ENCODE results near the gene ACKR3. TPM values are rescaled to one million over a fixed set of nuclear protein-coding genes. Genes with fewer than 3 reads are reported as not detected.

ACKR3 gene
- total and polyA plus RNA-seq, 2 experiments from 2014 or later: 1.0 to 3.0 TPM

- Histone ChIP-seq H3K4me2 (no peak overlapping the region), H4K20me1 (replicated peaks; ENCODE audit: insufficient read depth) (no peaks in the 10 kb centered on the region), H2AFZ (no peak overlapping the region), H3K27me3 (ENCODE audit: insufficient read depth) (no peaks in the 10 kb centered on the region), H3K79me2 (replicated peaks; ENCODE audit: insufficient read depth) (no peaks in the 10 kb centered on the region), H3K9me2 (ENCODE audit: insufficient read depth) (peaks cover 5% of the 10 kb centered on the region; the same call in 1 of the 2 replicates), H3F3A (replicated peaks; ENCODE audit: low read depth) (peaks cover 4% of the 10 kb centered on the region; the same call in 1 of the 2 replicates), H3K27ac (ENCODE audit: low read depth) (no peak overlapping the region), H3K4me1 (ENCODE audit: insufficient read depth) (no peaks in the 10 kb centered on the region), H3K4me3 (no peak overlapping the region), H3K36me3 (ENCODE audit: insufficient read depth) (no peaks in the 10 kb centered on the region)
- DNase-seq (ENCODE audit: low spot score) (no peak), ATAC-seq (no peak)
- H3K36me3 Mint-ChIP-seq (ENCODE audit: low read depth): no peaks in the 10 kb centered on the region
- H3K4me1 Mint-ChIP-seq: no peaks in the 10 kb centered on the region
- TF ChIP-seq NANOG (IDR thresholded peaks at IDR 0.05; ENCODE audit: borderline replicate concordance): no peak
- no peak for TF ChIP-seq POLR2AphosphoS5 (IDR thresholded peaks at IDR 0.05; ENCODE audit: low read depth)
- TF ChIP-seq, protein P1, sequence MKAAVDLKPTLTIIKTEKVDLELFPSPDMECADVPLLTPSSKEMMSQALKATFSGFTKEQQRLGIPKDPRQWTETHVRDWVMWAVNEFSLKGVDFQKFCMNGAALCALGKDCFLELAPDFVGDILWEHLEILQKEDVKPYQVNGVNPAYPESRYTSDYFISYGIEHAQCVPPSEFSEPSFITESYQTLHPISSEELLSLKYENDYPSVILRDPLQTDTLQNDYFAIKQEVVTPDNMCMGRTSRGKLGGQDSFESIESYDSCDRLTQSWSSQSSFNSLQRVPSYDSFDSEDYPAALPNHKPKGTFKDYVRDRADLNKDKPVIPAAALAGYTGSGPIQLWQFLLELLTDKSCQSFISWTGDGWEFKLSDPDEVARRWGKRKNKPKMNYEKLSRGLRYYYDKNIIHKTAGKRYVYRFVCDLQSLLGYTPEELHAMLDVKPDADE (IDR thresholded peaks at IDR 0.05): no peak
- TF ChIP-seq ZNF331 (CRISPR knock-in tag; IDR thresholded peaks at IDR 0.05; ENCODE audit: low read depth): no peak
- no peak for TF ChIP-seq ZNF114 (CRISPR knock-in tag; IDR thresholded peaks at IDR 0.05)
- TF ChIP-seq REST (IDR thresholded peaks at IDR 0.05; ENCODE audit: unreplicated experiment): no peak
- TF ChIP-seq, protein P2, sequence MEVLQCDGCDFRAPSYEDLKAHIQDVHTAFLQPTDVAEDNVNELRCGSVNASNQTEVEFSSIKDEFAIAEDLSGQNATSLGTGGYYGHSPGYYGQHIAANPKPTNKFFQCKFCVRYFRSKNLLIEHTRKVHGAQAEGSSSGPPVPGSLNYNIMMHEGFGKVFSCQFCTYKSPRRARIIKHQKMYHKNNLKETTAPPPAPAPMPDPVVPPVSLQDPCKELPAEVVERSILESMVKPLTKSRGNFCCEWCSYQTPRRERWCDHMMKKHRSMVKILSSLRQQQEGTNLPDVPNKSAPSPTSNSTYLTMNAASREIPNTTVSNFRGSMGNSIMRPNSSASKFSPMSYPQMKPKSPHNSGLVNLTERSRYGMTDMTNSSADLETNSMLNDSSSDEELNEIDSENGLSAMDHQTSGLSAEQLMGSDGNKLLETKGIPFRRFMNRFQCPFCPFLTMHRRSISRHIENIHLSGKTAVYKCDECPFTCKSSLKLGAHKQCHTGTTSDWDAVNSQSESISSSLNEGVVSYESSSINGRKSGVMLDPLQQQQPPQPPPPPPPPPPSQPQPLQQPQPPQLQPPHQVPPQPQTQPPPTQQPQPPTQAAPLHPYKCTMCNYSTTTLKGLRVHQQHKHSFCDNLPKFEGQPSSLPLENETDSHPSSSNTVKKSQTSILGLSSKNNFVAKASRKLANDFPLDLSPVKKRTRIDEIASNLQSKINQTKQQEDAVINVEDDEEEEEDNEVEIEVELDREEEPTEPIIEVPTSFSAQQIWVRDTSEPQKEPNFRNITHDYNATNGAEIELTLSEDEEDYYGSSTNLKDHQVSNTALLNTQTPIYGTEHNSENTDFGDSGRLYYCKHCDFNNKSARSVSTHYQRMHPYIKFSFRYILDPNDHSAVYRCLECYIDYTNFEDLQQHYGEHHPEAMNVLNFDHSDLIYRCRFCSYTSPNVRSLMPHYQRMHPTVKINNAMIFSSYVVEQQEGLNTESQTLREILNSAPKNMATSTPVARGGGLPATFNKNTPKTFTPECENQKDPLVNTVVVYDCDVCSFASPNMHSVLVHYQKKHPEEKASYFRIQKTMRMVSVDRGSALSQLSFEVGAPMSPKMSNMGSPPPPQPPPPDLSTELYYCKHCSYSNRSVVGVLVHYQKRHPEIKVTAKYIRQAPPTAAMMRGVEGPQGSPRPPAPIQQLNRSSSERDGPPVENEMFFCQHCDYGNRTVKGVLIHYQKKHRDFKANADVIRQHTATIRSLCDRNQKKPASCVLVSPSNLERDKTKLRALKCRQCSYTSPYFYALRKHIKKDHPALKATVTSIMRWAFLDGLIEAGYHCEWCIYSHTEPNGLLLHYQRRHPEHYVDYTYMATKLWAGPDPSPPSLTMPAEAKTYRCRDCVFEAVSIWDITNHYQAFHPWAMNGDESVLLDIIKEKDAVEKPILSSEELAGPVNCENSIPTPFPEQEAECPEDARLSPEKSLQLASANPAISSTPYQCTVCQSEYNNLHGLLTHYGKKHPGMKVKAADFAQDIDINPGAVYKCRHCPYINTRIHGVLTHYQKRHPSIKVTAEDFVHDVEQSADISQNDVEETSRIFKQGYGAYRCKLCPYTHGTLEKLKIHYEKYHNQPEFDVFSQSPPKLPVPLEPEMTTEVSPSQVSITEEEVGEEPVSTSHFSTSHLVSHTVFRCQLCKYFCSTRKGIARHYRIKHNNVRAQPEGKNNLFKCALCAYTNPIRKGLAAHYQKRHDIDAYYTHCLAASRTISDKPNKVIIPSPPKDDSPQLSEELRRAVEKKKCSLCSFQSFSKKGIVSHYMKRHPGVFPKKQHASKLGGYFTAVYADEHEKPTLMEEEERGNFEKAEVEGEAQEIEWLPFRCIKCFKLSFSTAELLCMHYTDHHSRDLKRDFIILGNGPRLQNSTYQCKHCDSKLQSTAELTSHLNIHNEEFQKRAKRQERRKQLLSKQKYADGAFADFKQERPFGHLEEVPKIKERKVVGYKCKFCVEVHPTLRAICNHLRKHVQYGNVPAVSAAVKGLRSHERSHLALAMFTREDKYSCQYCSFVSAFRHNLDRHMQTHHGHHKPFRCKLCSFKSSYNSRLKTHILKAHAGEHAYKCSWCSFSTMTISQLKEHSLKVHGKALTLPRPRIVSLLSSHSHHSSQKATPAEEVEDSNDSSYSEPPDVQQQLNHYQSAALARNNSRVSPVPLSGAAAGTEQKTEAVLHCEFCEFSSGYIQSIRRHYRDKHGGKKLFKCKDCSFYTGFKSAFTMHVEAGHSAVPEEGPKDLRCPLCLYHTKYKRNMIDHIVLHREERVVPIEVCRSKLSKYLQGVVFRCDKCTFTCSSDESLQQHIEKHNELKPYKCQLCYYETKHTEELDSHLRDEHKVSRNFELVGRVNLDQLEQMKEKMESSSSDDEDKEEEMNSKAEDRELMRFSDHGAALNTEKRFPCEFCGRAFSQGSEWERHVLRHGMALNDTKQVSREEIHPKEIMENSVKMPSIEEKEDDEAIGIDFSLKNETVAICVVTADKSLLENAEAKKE (CRISPR knock-in tag; IDR thresholded peaks at IDR 0.05): no peak
- TF ChIP-seq EZH2 (IDR thresholded peaks at IDR 0.05; ENCODE audit: low read depth, unreplicated experiment): no peak
- TF ChIP-seq, protein P3, sequence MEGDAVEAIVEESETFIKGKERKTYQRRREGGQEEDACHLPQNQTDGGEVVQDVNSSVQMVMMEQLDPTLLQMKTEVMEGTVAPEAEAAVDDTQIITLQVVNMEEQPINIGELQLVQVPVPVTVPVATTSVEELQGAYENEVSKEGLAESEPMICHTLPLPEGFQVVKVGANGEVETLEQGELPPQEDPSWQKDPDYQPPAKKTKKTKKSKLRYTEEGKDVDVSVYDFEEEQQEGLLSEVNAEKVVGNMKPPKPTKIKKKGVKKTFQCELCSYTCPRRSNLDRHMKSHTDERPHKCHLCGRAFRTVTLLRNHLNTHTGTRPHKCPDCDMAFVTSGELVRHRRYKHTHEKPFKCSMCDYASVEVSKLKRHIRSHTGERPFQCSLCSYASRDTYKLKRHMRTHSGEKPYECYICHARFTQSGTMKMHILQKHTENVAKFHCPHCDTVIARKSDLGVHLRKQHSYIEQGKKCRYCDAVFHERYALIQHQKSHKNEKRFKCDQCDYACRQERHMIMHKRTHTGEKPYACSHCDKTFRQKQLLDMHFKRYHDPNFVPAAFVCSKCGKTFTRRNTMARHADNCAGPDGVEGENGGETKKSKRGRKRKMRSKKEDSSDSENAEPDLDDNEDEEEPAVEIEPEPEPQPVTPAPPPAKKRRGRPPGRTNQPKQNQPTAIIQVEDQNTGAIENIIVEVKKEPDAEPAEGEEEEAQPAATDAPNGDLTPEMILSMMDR (conservative IDR thresholded peaks at IDR 0.05; ENCODE audit: low read depth in 2 of 2): no peak
- no peak for TF ChIP-seq CREB1 (CRISPR knock-in tag; IDR thresholded peaks at IDR 0.05; ENCODE audit: low read depth)
- no peak for TF ChIP-seq EZH2phosphoT487 (IDR thresholded peaks at IDR 0.05; ENCODE audit: unreplicated experiment)
- no peak for TF ChIP-seq STAT1 (IDR thresholded peaks at IDR 0.05; ENCODE audit: unreplicated experiment)
- TF ChIP-seq JUNB (IDR thresholded peaks at IDR 0.05; ENCODE audit: unreplicated experiment): no peak
- no peak overlapping the region for H3K4me3 Mint-ChIP-seq
- no peaks in the 10 kb centered on the region for H3K9me3 Mint-ChIP-seq
- H3K27me3 Mint-ChIP-seq (ENCODE audit: insufficient read depth, low read depth, poor library complexity): no peaks in the 10 kb centered on the region
- H3K27ac Mint-ChIP-seq: no peak overlapping the region
These were observed 23.2 kb downstream of the ACKR3 start for GRCh38 chr2:236592821-236593220.

Data from GM23338 (cell line).